H1 (cell line): ENCODE measurements around the gene ING4. TPM values are rescaled to one million over a fixed set of nuclear protein-coding genes. Genes with fewer than 3 reads are reported as not detected.

Experiments
- CTCF ChIA-PET: fragments of 300-600 bp; sonication (Branson Sonifier 250); formaldehyde crosslinking; loops from one replicate; lab custom pipeline; 2021; ENCODE audit not compliant: partially characterized antibody; lab: Charles Lee
- POLR2A ChIA-PET: fragments of 300-600 bp; sonication (Branson Sonifier 250); formaldehyde crosslinking; loops from one replicate; lab custom pipeline; 2021; ENCODE audit warnings: inconsistent platforms; ENCODE audit not compliant: partially characterized antibody; lab: Charles Lee
- DNase-seq, 2 experiments: peaks; one replicate each; pipeline versions ENCODE4 v3.0.0 to v3.0.0-alpha.2; 2010 to 2022; ENCODE audit warnings: low spot score in 2 of 2, low read depth in 1 of 2, mixed read lengths in 1 of 2
- FAIRE-seq: peaks from 2 replicates; lab custom pipeline; 2011; peaks lifted over from hg19 to GRCh38; lab: Jason Lieb, UNC
- H2AFZ ChIP-seq: 2 replicates; pipeline ENCODE4 v1.8.1; 2012; ENCODE audit warnings: low read length, inconsistent platforms
- H2AK5ac ChIP-seq: 2 replicates; pipeline ENCODE4 v1.6.1; 2013; ENCODE audit warnings: low read depth, low read length
- H2BK120ac ChIP-seq: replicated peaks from 2 replicates; pipeline ENCODE3; 2013; ENCODE audit warnings: low read depth, low read length, inconsistent platforms
- H2BK12ac ChIP-seq: 2 replicates; pipeline ENCODE4 v1.6.1; 2013; ENCODE audit warnings: low read depth, low read length
- H2BK15ac ChIP-seq: 2 replicates; pipeline ENCODE4 v1.6.1; 2013; ENCODE audit warnings: low read length
- H2BK20ac ChIP-seq: 2 replicates; pipeline ENCODE4 v1.6.1; 2013; ENCODE audit warnings: low read length
- H2BK5ac ChIP-seq: 2 replicates; pipeline ENCODE4 v1.6.1; 2013; ENCODE audit warnings: low read depth, low read length
- H3K14ac ChIP-seq: 2 replicates; pipeline ENCODE4 v1.6.1; 2013; ENCODE audit warnings: inconsistent platforms; ENCODE audit not compliant: insufficient read length
- H3K18ac ChIP-seq: 2 replicates; pipeline ENCODE4 v1.6.1; 2013; ENCODE audit warnings: low read length; ENCODE audit errors: extremely low read depth
- H3K23ac ChIP-seq: 2 replicates; pipeline ENCODE4 v1.6.1; 2013; ENCODE audit warnings: inconsistent platforms; ENCODE audit not compliant: insufficient read length
- H3K23me2 ChIP-seq: 2 replicates; pipeline ENCODE4 v1.6.1; 2013; ENCODE audit warnings: low read depth, low read length
- H3K27ac ChIP-seq: 2 replicates; pipeline ENCODE4 v1.6.1; 2011; ENCODE audit warnings: low read depth, low read length, inconsistent platforms
- H3K27me3 ChIP-seq, 4 experiments: replicated peaks in 1 of 4; 1 replicate in 1 of 4; 2 replicates in 3 of 4; pipeline versions ENCODE4 v1.6.1 to v1.8.1; 2011 to 2013; ENCODE audit warnings: low read length in 3 of 4, mild to moderate bottlenecking in 3 of 4, inconsistent platforms in 2 of 4, mixed read lengths in 2 of 4, moderate library complexity in 1 of 4; ENCODE audit not compliant: control insufficient read depth in 3 of 4, insufficient read depth in 3 of 4; ENCODE audit errors: extremely low read depth in 1 of 4
- H3K36me3 ChIP-seq, 4 experiments: 2 replicates each; pipeline versions ENCODE4 v1.6.1 to v1.8.1; 2011 to 2013; ENCODE audit warnings: mild to moderate bottlenecking in 4 of 4, low read length in 3 of 4, moderate library complexity in 2 of 4, control low read depth in 1 of 4, inconsistent platforms in 1 of 4; ENCODE audit not compliant: insufficient read depth in 4 of 4, control insufficient read depth in 2 of 4
- H3K4ac ChIP-seq: replicated peaks from 2 replicates; pipeline ENCODE3; 2013; ENCODE audit warnings: low read length, low read depth, mixed read lengths, inconsistent platforms; ENCODE audit not compliant: insufficient read length
- H3K4me1 ChIP-seq, 4 experiments: replicated peaks in 1 of 4; 1 replicate in 1 of 4; 2 replicates in 3 of 4; pipeline versions ENCODE4 v1.6.1 to v1.8.1; 2011 to 2013; ENCODE audit warnings: low read length in 3 of 4, inconsistent platforms in 2 of 4, mixed read lengths in 1 of 4; ENCODE audit not compliant: insufficient read depth in 4 of 4, control insufficient read depth in 3 of 4
- H3K4me2 ChIP-seq, 2 experiments: 2 replicates each; pipeline versions ENCODE4 v1.6.1 to v1.8.1; 2011 to 2013; ENCODE audit warnings: low read depth in 2 of 2, low read length in 2 of 2, control low read depth in 1 of 2, inconsistent platforms in 1 of 2, mild to moderate bottlenecking in 1 of 2; ENCODE audit not compliant: insufficient read depth in 1 of 2
- H3K4me3 ChIP-seq, 4 experiments: fragments of 200-600, 300-600 bp in 1 of 4; sonication (generic), shearing (Covaris generic), sonication (Bioruptor Twin) in 1 of 4; 2 replicates each; pipeline versions ENCODE4 v1.5.1 to v1.8.1; 2011 to 2016; ENCODE audit warnings: low read length in 4 of 4, low read depth in 3 of 4, control low read depth in 2 of 4, inconsistent platforms in 2 of 4, mild to moderate bottlenecking in 2 of 4, mixed read lengths in 1 of 4, moderate library complexity in 1 of 4; ENCODE audit not compliant: insufficient read depth in 2 of 4; ENCODE audit errors: extremely low read depth in 1 of 4
- H3K56ac ChIP-seq: replicated peaks from 2 replicates; pipeline ENCODE3; 2013; ENCODE audit warnings: low read depth, mild to moderate bottlenecking, mixed read lengths, low read length, inconsistent platforms; ENCODE audit not compliant: insufficient read length
- H3K79me1 ChIP-seq: 2 replicates; pipeline ENCODE4 v1.6.1; 2013; ENCODE audit warnings: low read depth, low read length, control low read depth
- H3K79me2 ChIP-seq, 2 experiments: 2 replicates each; pipeline versions ENCODE4 v1.6.1 to v1.8.1; 2012 to 2013; ENCODE audit warnings: low read length in 2 of 2, mild to moderate bottlenecking in 2 of 2, inconsistent platforms in 1 of 2; ENCODE audit not compliant: insufficient read depth in 2 of 2, control insufficient read depth in 1 of 2
- H3K9ac ChIP-seq, 4 experiments: replicated peaks in 1 of 4; 1 replicate in 1 of 4; 2 replicates in 3 of 4; pipeline versions ENCODE4 v1.6.1 to v1.8.1; 2011 to 2013; ENCODE audit warnings: low read depth in 3 of 4, low read length in 3 of 4, control low read depth in 2 of 4, mild to moderate bottlenecking in 2 of 4, moderate library complexity in 2 of 4, inconsistent platforms in 1 of 4; ENCODE audit errors: extremely low read depth in 1 of 4
- H3K9me3 ChIP-seq, 2 experiments: 2 replicates each; pipeline versions ENCODE4 v1.6.1 to v1.8.1; 2012 to 2013; ENCODE audit warnings: mild to moderate bottlenecking in 2 of 2, moderate library complexity in 2 of 2, control low read depth in 1 of 2, inconsistent platforms in 1 of 2, low read depth in 1 of 2, low read length in 1 of 2, mixed read lengths in 1 of 2; ENCODE audit not compliant: insufficient read depth in 2 of 2
- H4K20me1 ChIP-seq, 2 experiments: replicated peaks in 1 of 2; 2 replicates each; pipeline versions ENCODE3 to v1.8.1; 2011 to 2013; ENCODE audit warnings: inconsistent platforms in 2 of 2, low read length in 2 of 2, mild to moderate bottlenecking in 1 of 2; ENCODE audit not compliant: insufficient read depth in 2 of 2, control insufficient read depth in 1 of 2
- H4K5ac ChIP-seq: 2 replicates; pipeline ENCODE4 v1.6.1; 2013; ENCODE audit warnings: low read length, low read depth, mixed read lengths, inconsistent platforms; ENCODE audit not compliant: insufficient read length
- H4K8ac ChIP-seq: 2 replicates; pipeline ENCODE4 v1.8.0; 2013; ENCODE audit warnings: mild to moderate bottlenecking, moderate library complexity, low read length, inconsistent platforms; ENCODE audit not compliant: insufficient read depth; ENCODE audit errors: extremely low read depth
- H4K91ac ChIP-seq: replicated peaks from 2 replicates; pipeline ENCODE3; 2013; ENCODE audit warnings: low read length, mixed read lengths, inconsistent platforms; ENCODE audit not compliant: insufficient read length
- CBX8 ChIP-seq: fragments of 300-800, 300-1000 bp; sonication (generic); IDR thresholded peaks from 2 replicates; pipeline ENCODE4 v1.7.1; 2016; ENCODE audit warnings: low read depth, low read length, borderline replicate concordance
- KDM5A ChIP-seq: fragments of 200-600 bp; IDR thresholded peaks from 2 replicates; pipeline ENCODE4 v1.7.1; 2012; ENCODE audit warnings: mild to moderate bottlenecking, low read length, inconsistent platforms, mixed read lengths
- MAFK ChIP-seq: IDR thresholded peaks from 2 replicates; pipeline ENCODE4 v1.6.1; 2012; ENCODE audit warnings: low read depth, mild to moderate bottlenecking, improper control_type of control experiment, low read length
- MAX ChIP-seq: IDR thresholded peaks from 2 replicates; pipeline ENCODE4 v1.6.1; 2012; ENCODE audit warnings: inconsistent platforms
- PHF8 ChIP-seq: fragments of 200-600 bp; sonication (generic); conservative IDR thresholded peaks from 2 replicates; pipeline ENCODE4 v1.7.1; 2012; ENCODE audit warnings: low read depth, mild to moderate bottlenecking, inconsistent platforms, low read length, moderate library complexity
- POLR2AphosphoS5 ChIP-seq: IDR thresholded peaks from 2 replicates; pipeline ENCODE4 v1.6.1; 2011; ENCODE audit warnings: low read depth, low read length
- RAD21 ChIP-seq, 2 experiments: IDR thresholded peaks in 1 of 2; conservative IDR thresholded peaks in 1 of 2; 2 replicates each; pipeline ENCODE4 v1.6.1; 2011; ENCODE audit warnings: low read depth in 2 of 2, low read length in 2 of 2, improper control_type of control experiment in 1 of 2, inconsistent platforms in 1 of 2, mild to moderate bottlenecking in 1 of 2, moderate library complexity in 1 of 2
- SP1 ChIP-seq: IDR thresholded peaks from 2 replicates; pipeline ENCODE4 v1.6.1; 2011; ENCODE audit warnings: low read depth, low read length
- SP2 ChIP-seq: IDR thresholded peaks from 2 replicates; pipeline ENCODE4 v1.6.1; 2012; ENCODE audit warnings: mild to moderate bottlenecking, low read length, inconsistent platforms
- SP4 ChIP-seq: IDR thresholded peaks from 2 replicates; pipeline ENCODE4 v1.6.1; 2012; ENCODE audit warnings: low read length, inconsistent platforms
- SRF ChIP-seq: IDR thresholded peaks from 2 replicates; pipeline ENCODE4 v1.6.1; 2011; ENCODE audit warnings: mild to moderate bottlenecking, low read depth, low read length, moderate library complexity
- TBP ChIP-seq: IDR thresholded peaks from 2 replicates; pipeline ENCODE4 v1.6.1; 2011; ENCODE audit warnings: low read depth, low read length, improper control_type of control experiment
- YY1 ChIP-seq: IDR thresholded peaks from 2 replicates; pipeline ENCODE4 v1.6.1; 2011; ENCODE audit warnings: low read depth, mild to moderate bottlenecking, low read length
- WGBS, 2 experiments: shearing (Covaris generic) in 1 of 2; methylation state at CpG; one replicate each; pipeline versions ENCODE4 v1.1.6 to v1.1.7; 2013 to 2015; ENCODE audit warnings: low lambda C conversion rate in 2 of 2, mixed read lengths in 2 of 2, inconsistent platforms in 1 of 2, low coverage in 1 of 2, missing lambda C conversion rate in 1 of 2; ENCODE audit not compliant: insufficient replicate concordance in 2 of 2, insufficient coverage in 1 of 2, insufficient read length in 1 of 2; ENCODE audit errors: extremely low coverage in 1 of 2, missing lambda C conversion rate in 1 of 2; 5-methylcytosine and 5-hydroxymethylcytosine counted together
- polyA plus RNA-seq, 7 experiments: library from polyadenylated mRNA; depleted of rRNA in 3 of 7; stranded (reverse) in 5 of 7; unstranded in 2 of 7; fragments of >200 nt in 5 of 7; fragments of 200-250 nt in 2 of 7; gene quantifications; 1 replicate in 5 of 7; 2 replicates in 1 of 7; 4 replicates in 1 of 7; pipeline versions ENCODE4 v1.2.1 to v1.2.3, GENCODE V29; 2011 to 2013; ENCODE audit warnings: missing spikeins in 2 of 7, mixed read lengths in 2 of 7
- total RNA-seq: library from RNA; stranded (reverse); fragmentation: NEBNext Ultra II Directional; extraction: Animal tissue kit (Norgen Biotek cat#: 25700); gene quantifications from 2 replicates; pipeline ENCODE4 v1.2.1, GENCODE V29; 2021
- TF ChIP-seq, protein P1 (sequence below): IDR thresholded peaks from 2 replicates; pipeline ENCODE4 v1.6.1; 2011; ENCODE audit warnings: low read depth, mild to moderate bottlenecking, low read length; ENCODE audit not compliant: insufficient read depth

Gene ING4
- total and polyA plus RNA-seq, 2 of the 8 experiments (the other 6 are each of a cell fraction or from before 2014, with no cell fraction given): 22.9 to 28.6 TPM

DNA sequence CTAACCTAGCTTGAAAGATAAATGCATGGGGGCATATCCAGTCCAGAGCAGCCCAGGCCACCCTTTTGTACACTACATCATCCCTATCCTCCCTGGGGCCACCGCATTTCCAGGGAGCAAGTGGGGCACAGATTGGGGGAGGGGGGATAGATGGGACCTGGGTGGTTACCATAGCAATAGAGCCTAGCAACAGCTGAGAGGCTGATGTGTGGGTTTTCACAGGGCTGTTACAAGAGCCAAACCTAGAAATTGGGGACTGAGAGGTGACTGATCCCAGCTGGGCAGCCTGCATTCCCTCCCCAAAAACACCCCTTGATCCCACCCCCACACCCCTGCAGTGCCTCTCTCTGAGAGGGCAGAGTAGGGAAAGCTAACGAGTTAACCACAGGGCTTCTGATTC, 30.0 kb upstream of the ING4 start:
- Histone ChIP-seq H4K5ac (no peak overlapping the region), H3K23ac (no peak overlapping the region), H4K8ac (no peak overlapping the region), H3K27me3 (no peaks in the 10 kb centered on the region), H2BK120ac (no peak overlapping the region), H3K27ac (no peak overlapping the region), H3K9ac (no peak overlapping the region), H3K23me2 (peaks cover 13% of the 10 kb centered on the region), H4K20me1 (no peaks in the 10 kb centered on the region), H3K79me2 (peaks cover 3 to 8% of the 10 kb centered on the region in 2 experiments), H3K14ac (no peak overlapping the region), H3K4me2 (no peak overlapping the region), H4K91ac (no peak overlapping the region), H2AFZ (no peak overlapping the region), H2BK15ac (no peak overlapping the region), H2AK5ac (no peak overlapping the region), H3K9me3 (no peaks in the 10 kb centered on the region), H3K18ac (no peak overlapping the region), H3K79me1 (peaks cover 8% of the 10 kb centered on the region), H2BK20ac (no peak overlapping the region), H3K4me3 (no peak overlapping the region), H2BK12ac (no peak overlapping the region), H3K56ac (no peak overlapping the region), H3K4ac (no peak overlapping the region), H3K36me3 (peaks cover 0 to 3% (median 1%) of the 10 kb centered on the region in 4 experiments; a peak in 1 of 8 replicates), H3K4me1 (peaks cover 0 to 4% (median 3%) of the 10 kb centered on the region in 4 experiments; a peak in 5 of 7 replicates), H2BK5ac (no peak overlapping the region)
- ChIA-PET CTCF (interaction anchor here (0.7 to 7.7 kb wide), 17 partner anchors 8 to 204 kb away, joined by 3 to 55 read pairs (median 3); no protein-coding TSS in a partner anchor), POLR2A (interaction anchor here (0.6 to 2.4 kb wide), 12 partner anchors 9 to 245 kb away, joined by 3 to 13 read pairs (median 4); partner anchors contain the start of gene ACRBP)
- no peak for FAIRE-seq
- no peak for DNase-seq
- WGBS, 2 experiments: 64% methylated on average over 2 of the region's 2 CpGs; no CpG with 5 or more reads in 1 of the 2 experiments
- TF ChIP-seq PHF8: no peak
- no peak for TF ChIP-seq YY1
- TF ChIP-seq, protein P1, sequence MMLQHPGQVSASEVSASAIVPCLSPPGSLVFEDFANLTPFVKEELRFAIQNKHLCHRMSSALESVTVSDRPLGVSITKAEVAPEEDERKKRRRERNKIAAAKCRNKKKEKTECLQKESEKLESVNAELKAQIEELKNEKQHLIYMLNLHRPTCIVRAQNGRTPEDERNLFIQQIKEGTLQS: no peak
- TF ChIP-seq KDM5A: no peak
- no peak for TF ChIP-seq MAFK
- TF ChIP-seq TBP: no peak
- TF ChIP-seq RAD21 (IDR thresholded peaks at IDR 0.05 in 1 of 2, conservative IDR thresholded peaks at IDR 0.05 in 1 of 2; ENCODE audit: low read depth in 2 of 2, low read length in 2 of 2): no peak
- TF ChIP-seq SRF: no peak
- no peak for TF ChIP-seq MAX
- TF ChIP-seq SP1: no peak
- TF ChIP-seq SP2: no peak
- no peak for TF ChIP-seq SP4
- TF ChIP-seq CBX8: no peak
- no peak for TF ChIP-seq POLR2AphosphoS5
